CD4-positive, alpha-beta T cell treated with Interleukin-6 at 100 ng/mL for 8 hours (primary cell): Measurements from ENCODE around the gene LOXL3.

Experiments
- DNase-seq: peaks from one replicate; pipeline ENCODE4 v3.0.0-alpha.2; 2020; ENCODE audit warnings: mixed read lengths, low spot score

LOXL3 gene

GRCh38 chr2:74528600-74529356 is 25.0 kb downstream of the LOXL3 start:
- DNase-seq = no peak

- DNase-seq = no peak
These were observed 26.0 kb downstream of the LOXL3 start for GRCh38 chr2:74527741-74528140.

- DNase-seq = no peak
These were observed 27.0 kb downstream of the LOXL3 start for GRCh38 chr2:74526649-74527230.

- no peak for DNase-seq
These were observed 27.8 kb downstream of the LOXL3 start, which contains the start of gene DQX1 for GRCh38 chr2:74525717-74526648. TSS of gene DQX1 (minus strand) at chr2:74526231. CDS start at chr2:74525729, 502 bp downstream.

GRCh38 chr2:74524955-74525716 is 28.6 kb downstream of the LOXL3 start:
- no peak for DNase-seq

- no peak for DNase-seq
These were observed 29.7 kb downstream of the LOXL3 start for GRCh38 chr2:74524005-74524404.

GRCh38 chr2:74522516-74522915 is 31.2 kb downstream of the LOXL3 start:
- DNase-seq = no peak

GRCh38 chr2:74516650-74517049 is 37.1 kb downstream of the LOXL3 start:
- DNase-seq = no peak

GRCh38 chr2:74515981-74516633 is 37.6 kb downstream of the LOXL3 start:
- DNase-seq = peak; percentile 71

- no peak for DNase-seq
These were observed 38.3 kb downstream of the LOXL3 start for GRCh38 chr2:74515271-74515980.

GRCh38 chr2:74514368-74515270 is 39.1 kb downstream of the LOXL3 start, which contains the start of gene TLX2:
TSS of gene TLX2 (plus strand) at chr2:74514450. CDS start at chr2:74514807, 357 bp downstream.
- no peak for DNase-seq

GRCh38 chr2:74513605-74514367 is 40.0 kb downstream of the LOXL3 start:
- DNase-seq = no peak

- DNase-seq = no peak
These were observed 40.8 kb downstream of the LOXL3 start for GRCh38 chr2:74512744-74513604.

- no peak for DNase-seq
These were observed 42.4 kb downstream of the LOXL3 start for GRCh38 chr2:74511104-74511989.

GRCh38 chr2:74510272-74510671 is 43.5 kb downstream of the LOXL3 start:
- no peak for DNase-seq

GRCh38 chr2:74507926-74508520 is 45.7 kb downstream of the LOXL3 start:
- no peak for DNase-seq
